ENCODE measurements around the gene LRRC8E. TPM values are rescaled to one million over a fixed set of nuclear protein-coding genes. Genes with fewer than 3 reads are reported as not detected.

The LRRC8E gene
- total and polyA plus RNA-seq, 2 experiments from 2014 or later = 3.3 to 4.5 TPM

- Histone ChIP-seq H3K4me2 (no peak overlapping the region), H3K4me3 (no peak overlapping the region), H3K9me2 (replicated peaks; ENCODE audit: insufficient read depth) (no peaks in the 10 kb centered on the region), H3K27ac (no peak overlapping the region), H3K79me2 (peaks cover 25% of the 10 kb centered on the region), H3K9me3 (ENCODE audit: low read depth) (no peaks in the 10 kb centered on the region), H2AFZ (no peak overlapping the region), H3K36me3 (replicated peaks; ENCODE audit: insufficient read depth, low read depth) (no peaks in the 10 kb centered on the region), H4K20me1 (ENCODE audit: insufficient read depth, poor library complexity, severe bottlenecking) (peaks cover 19% of the 10 kb centered on the region), H3K4me1 (ENCODE audit: insufficient read depth) (peaks cover 20% of the 10 kb centered on the region), H3K27me3 (no peaks in the 10 kb centered on the region)
- DNase-seq (ENCODE audit: low spot score) = no peak
- TF ChIP-seq CTCF (IDR thresholded peaks at IDR 0.05; ENCODE audit: poor library complexity) (no peak), EZH2 (IDR thresholded peaks at IDR 0.05; ENCODE audit: borderline replicate concordance) (no peak), EZH2phosphoT487 (IDR thresholded peaks at IDR 0.05; ENCODE audit: low read depth, severe bottlenecking, unreplicated experiment) (no peak)
- 92% methylated on average over 3 of the region's 3 CpGs for WGBS (ENCODE audit: low lambda C conversion rate, missing lambda C conversion rate)
Observed at GRCh38 chr19:7900931-7901330, 12.6 kb downstream of the LRRC8E start.

- DNase-seq (ENCODE audit: low spot score) = no peak
- peaks cover 23% of the 10 kb centered on the region for H4K20me1 ChIP-seq (ENCODE audit: insufficient read depth, poor library complexity, severe bottlenecking)
- WGBS (ENCODE audit: low lambda C conversion rate, missing lambda C conversion rate) = 97% methylated on average over 7 of the region's 7 CpGs
- no peaks in the 10 kb centered on the region for H3K9me3 ChIP-seq (ENCODE audit: low read depth)
- no peak overlapping the region for H3K4me2 ChIP-seq
- no peak overlapping the region for H3K4me3 ChIP-seq
- H3K27me3 ChIP-seq = no peaks in the 10 kb centered on the region
- TF ChIP-seq EZH2phosphoT487 (IDR thresholded peaks at IDR 0.05; ENCODE audit: low read depth, severe bottlenecking, unreplicated experiment) = no peak
- no peak for TF ChIP-seq EZH2 (IDR thresholded peaks at IDR 0.05; ENCODE audit: borderline replicate concordance)
- TF ChIP-seq CTCF (IDR thresholded peaks at IDR 0.05; ENCODE audit: poor library complexity) = no peak
- no peak overlapping the region for H2AFZ ChIP-seq
- no peak overlapping the region for H3K27ac ChIP-seq
- no peaks in the 10 kb centered on the region for H3K9me2 ChIP-seq (replicated peaks; ENCODE audit: insufficient read depth)
- no peaks in the 10 kb centered on the region for H3K36me3 ChIP-seq (replicated peaks; ENCODE audit: insufficient read depth, low read depth)
- H3K79me2 ChIP-seq = peaks cover 29% of the 10 kb centered on the region
- peaks cover 20% of the 10 kb centered on the region for H3K4me1 ChIP-seq (ENCODE audit: insufficient read depth)
Observed at GRCh38 chr19:7901337-7901736, 13.0 kb downstream of the LRRC8E start.

- Histone ChIP-seq H2AFZ (peak overlapping the region; percentile 48), H3K27me3 (no peaks in the 10 kb centered on the region), H3K4me3 (peak overlapping the region; percentile 30), H3K4me1 (ENCODE audit: insufficient read depth) (peaks cover 20% of the 10 kb centered on the region), H3K9me3 (ENCODE audit: low read depth) (no peaks in the 10 kb centered on the region), H3K4me2 (peak overlapping the region; percentile 82), H3K27ac (peak overlapping the region; percentile 82), H3K36me3 (replicated peaks; ENCODE audit: insufficient read depth, low read depth) (no peaks in the 10 kb centered on the region), H4K20me1 (ENCODE audit: insufficient read depth, poor library complexity, severe bottlenecking) (peaks cover 35% of the 10 kb centered on the region), H3K9me2 (replicated peaks; ENCODE audit: insufficient read depth) (no peaks in the 10 kb centered on the region), H3K79me2 (peaks cover 44% of the 10 kb centered on the region)
- DNase-seq (ENCODE audit: low spot score) = no peak
- TF ChIP-seq EZH2phosphoT487 (IDR thresholded peaks at IDR 0.05; ENCODE audit: low read depth, severe bottlenecking, unreplicated experiment) (no peak), CTCF (IDR thresholded peaks at IDR 0.05; ENCODE audit: poor library complexity) (no peak), EZH2 (IDR thresholded peaks at IDR 0.05; ENCODE audit: borderline replicate concordance) (no peak)
- WGBS (ENCODE audit: low lambda C conversion rate, missing lambda C conversion rate) = 49% methylated on average over 20 of the region's 20 CpGs
Observed at GRCh38 chr19:7902796-7903243, 14.5 kb downstream of the LRRC8E start.
